Measurements from ENCODE around the gene WASF3.

Gene WASF3

DNA sequence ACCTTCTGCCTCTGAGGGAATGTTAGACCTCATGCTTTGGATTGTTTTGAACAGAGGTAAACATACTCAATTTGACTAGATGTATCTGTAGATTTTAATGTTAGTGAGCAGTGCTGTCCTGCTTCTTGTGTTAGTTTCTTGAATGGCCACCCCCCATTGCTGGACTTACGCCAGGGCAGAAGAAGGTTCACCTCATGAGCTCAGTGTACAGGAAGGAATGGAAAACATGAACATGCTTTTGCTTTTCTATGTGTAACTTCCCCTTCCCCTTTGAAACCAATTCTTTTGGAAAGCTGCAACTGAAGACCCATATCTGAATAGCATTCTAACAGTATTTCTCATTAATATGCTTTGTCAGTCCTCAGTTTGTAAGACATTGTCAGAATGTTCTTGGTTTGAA, 32.3 kb downstream of the WASF3 start:
- TF ChIP-seq SIN3A (IDR thresholded peaks at IDR 0.05; ENCODE audit: borderline replicate concordance, insufficient read depth, low read length) (no peak), TAF1 (IDR thresholded peaks at IDR 0.05; ENCODE audit: borderline replicate concordance, insufficient read depth, low read length) (no peak), FOXP2 (optimal IDR thresholded peaks at IDR 0.05; ENCODE audit: borderline replicate concordance, extremely low read depth, extremely low read length, insufficient read depth) (no peak), POLR2AphosphoS5 (IDR thresholded peaks at IDR 0.05; ENCODE audit: low read depth, low read length) (no peak)
- TF ChIP-seq, protein P1, sequence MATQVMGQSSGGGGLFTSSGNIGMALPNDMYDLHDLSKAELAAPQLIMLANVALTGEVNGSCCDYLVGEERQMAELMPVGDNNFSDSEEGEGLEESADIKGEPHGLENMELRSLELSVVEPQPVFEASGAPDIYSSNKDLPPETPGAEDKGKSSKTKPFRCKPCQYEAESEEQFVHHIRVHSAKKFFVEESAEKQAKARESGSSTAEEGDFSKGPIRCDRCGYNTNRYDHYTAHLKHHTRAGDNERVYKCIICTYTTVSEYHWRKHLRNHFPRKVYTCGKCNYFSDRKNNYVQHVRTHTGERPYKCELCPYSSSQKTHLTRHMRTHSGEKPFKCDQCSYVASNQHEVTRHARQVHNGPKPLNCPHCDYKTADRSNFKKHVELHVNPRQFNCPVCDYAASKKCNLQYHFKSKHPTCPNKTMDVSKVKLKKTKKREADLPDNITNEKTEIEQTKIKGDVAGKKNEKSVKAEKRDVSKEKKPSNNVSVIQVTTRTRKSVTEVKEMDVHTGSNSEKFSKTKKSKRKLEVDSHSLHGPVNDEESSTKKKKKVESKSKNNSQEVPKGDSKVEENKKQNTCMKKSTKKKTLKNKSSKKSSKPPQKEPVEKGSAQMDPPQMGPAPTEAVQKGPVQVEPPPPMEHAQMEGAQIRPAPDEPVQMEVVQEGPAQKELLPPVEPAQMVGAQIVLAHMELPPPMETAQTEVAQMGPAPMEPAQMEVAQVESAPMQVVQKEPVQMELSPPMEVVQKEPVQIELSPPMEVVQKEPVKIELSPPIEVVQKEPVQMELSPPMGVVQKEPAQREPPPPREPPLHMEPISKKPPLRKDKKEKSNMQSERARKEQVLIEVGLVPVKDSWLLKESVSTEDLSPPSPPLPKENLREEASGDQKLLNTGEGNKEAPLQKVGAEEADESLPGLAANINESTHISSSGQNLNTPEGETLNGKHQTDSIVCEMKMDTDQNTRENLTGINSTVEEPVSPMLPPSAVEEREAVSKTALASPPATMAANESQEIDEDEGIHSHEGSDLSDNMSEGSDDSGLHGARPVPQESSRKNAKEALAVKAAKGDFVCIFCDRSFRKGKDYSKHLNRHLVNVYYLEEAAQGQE (IDR thresholded peaks at IDR 0.05; ENCODE audit: insufficient read depth in 1 of 2, low read depth in 2 of 2, low read length in 2 of 2): no peak

- TF ChIP-seq POLR2AphosphoS5 (IDR thresholded peaks at IDR 0.05; ENCODE audit: low read depth, low read length): no peak
- TF ChIP-seq FOXP2 (optimal IDR thresholded peaks at IDR 0.05; ENCODE audit: borderline replicate concordance, extremely low read depth, extremely low read length, insufficient read depth): no peak
- no peak for TF ChIP-seq TAF1 (IDR thresholded peaks at IDR 0.05; ENCODE audit: borderline replicate concordance, insufficient read depth, low read length)
- TF ChIP-seq, protein P1 (IDR thresholded peaks at IDR 0.05; ENCODE audit: insufficient read depth in 1 of 2, low read depth in 2 of 2, low read length in 2 of 2): no peak
- TF ChIP-seq SIN3A (IDR thresholded peaks at IDR 0.05; ENCODE audit: borderline replicate concordance, insufficient read depth, low read length): no peak
Measured at GRCh38 chr13:26590379-26590778, 32.9 kb downstream of the WASF3 start.

DNA sequence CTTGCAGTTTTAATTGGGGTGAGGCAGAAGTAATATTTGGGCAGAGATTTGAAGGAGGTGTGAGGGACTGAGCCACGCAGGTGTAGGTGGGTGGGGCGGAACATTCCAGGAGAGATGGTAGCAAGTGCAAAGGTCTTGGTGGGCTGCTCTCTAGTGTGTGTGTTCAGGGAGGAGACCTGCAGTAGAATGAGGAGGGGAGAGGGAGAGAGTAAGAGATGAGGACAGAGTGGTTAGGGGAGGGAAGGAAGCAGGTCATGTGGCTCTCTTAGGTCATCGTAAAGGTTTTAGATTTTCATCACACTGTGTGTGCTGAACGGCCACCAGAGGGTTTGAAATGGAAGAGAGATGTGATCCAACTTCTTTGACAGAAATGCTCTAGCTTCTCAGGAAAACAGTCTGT, 33.5 kb downstream of the WASF3 start:
- TF ChIP-seq POLR2AphosphoS5 (IDR thresholded peaks at IDR 0.05; ENCODE audit: low read depth, low read length) (no peak), SIN3A (IDR thresholded peaks at IDR 0.05; ENCODE audit: borderline replicate concordance, insufficient read depth, low read length) (no peak), TAF1 (IDR thresholded peaks at IDR 0.05; ENCODE audit: borderline replicate concordance, insufficient read depth, low read length) (no peak), FOXP2 (optimal IDR thresholded peaks at IDR 0.05; ENCODE audit: borderline replicate concordance, extremely low read depth, extremely low read length, insufficient read depth) (no peak)
- TF ChIP-seq, protein P1 (IDR thresholded peaks at IDR 0.05; ENCODE audit: insufficient read depth in 1 of 2, low read depth in 2 of 2, low read length in 2 of 2): no peak

DNA sequence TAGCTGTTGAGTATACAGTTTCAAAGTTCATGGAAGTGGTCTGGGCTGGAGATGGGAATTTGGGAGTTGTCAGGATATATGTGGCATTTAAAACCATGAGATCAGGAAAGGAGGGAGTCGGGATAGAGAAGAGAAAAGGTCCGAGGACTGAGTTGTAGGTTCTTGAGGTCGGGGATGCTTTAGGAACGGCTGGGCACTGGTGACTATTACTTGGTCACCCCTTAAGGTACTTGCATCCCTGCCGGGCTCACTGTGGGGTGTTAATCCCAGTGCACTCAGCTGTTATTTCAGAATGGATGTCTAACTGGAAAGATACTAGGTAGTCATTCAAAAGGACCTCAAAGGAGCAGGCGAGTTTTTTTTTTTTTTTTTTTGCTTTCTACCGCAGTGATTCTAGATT, 34.2 kb downstream of the WASF3 start:
- TF ChIP-seq TAF1 (IDR thresholded peaks at IDR 0.05; ENCODE audit: borderline replicate concordance, insufficient read depth, low read length) (no peak), SIN3A (IDR thresholded peaks at IDR 0.05; ENCODE audit: borderline replicate concordance, insufficient read depth, low read length) (no peak), FOXP2 (optimal IDR thresholded peaks at IDR 0.05; ENCODE audit: borderline replicate concordance, extremely low read depth, extremely low read length, insufficient read depth) (no peak), POLR2AphosphoS5 (IDR thresholded peaks at IDR 0.05; ENCODE audit: low read depth, low read length) (no peak)
- TF ChIP-seq, protein P1 (IDR thresholded peaks at IDR 0.05; ENCODE audit: insufficient read depth in 1 of 2, low read depth in 2 of 2, low read length in 2 of 2): no peak

DNA sequence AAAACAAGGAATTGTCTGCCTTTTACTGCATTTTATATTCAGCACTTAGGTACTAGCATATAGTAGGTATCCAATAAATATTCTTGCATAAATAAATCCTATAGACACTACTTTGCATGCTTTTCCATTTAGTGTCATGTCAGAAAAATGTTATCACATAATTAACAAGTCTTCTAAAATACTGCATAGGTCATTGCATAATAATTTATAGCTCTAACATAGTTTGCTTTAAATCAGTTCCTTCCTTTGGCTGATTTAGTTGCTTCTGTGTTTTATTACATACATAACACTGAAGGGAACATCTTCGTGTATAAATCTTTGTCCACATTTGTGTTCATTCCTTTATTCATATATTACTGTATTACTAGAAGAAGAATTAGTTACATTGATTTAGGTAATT, 36.2 kb downstream of the WASF3 start:
- TF ChIP-seq SIN3A (IDR thresholded peaks at IDR 0.05; ENCODE audit: borderline replicate concordance, insufficient read depth, low read length) (no peak), POLR2AphosphoS5 (IDR thresholded peaks at IDR 0.05; ENCODE audit: low read depth, low read length) (no peak), TAF1 (IDR thresholded peaks at IDR 0.05; ENCODE audit: borderline replicate concordance, insufficient read depth, low read length) (no peak), FOXP2 (optimal IDR thresholded peaks at IDR 0.05; ENCODE audit: borderline replicate concordance, extremely low read depth, extremely low read length, insufficient read depth) (no peak)
- TF ChIP-seq, protein P1 (IDR thresholded peaks at IDR 0.05; ENCODE audit: insufficient read depth in 1 of 2, low read depth in 2 of 2, low read length in 2 of 2): no peak
